ENCODE data around the gene RPS6KB2. TPM values are rescaled to one million over a fixed set of nuclear protein-coding genes. Genes with fewer than 3 reads are reported as not detected.

RPS6KB2 gene
- total and polyA plus RNA-seq, 10 of the 15 experiments (the other 5 are each of a cell fraction or from before 2014, with no cell fraction given) = 0.39 to 101 (median 58.4) TPM

DNA sequence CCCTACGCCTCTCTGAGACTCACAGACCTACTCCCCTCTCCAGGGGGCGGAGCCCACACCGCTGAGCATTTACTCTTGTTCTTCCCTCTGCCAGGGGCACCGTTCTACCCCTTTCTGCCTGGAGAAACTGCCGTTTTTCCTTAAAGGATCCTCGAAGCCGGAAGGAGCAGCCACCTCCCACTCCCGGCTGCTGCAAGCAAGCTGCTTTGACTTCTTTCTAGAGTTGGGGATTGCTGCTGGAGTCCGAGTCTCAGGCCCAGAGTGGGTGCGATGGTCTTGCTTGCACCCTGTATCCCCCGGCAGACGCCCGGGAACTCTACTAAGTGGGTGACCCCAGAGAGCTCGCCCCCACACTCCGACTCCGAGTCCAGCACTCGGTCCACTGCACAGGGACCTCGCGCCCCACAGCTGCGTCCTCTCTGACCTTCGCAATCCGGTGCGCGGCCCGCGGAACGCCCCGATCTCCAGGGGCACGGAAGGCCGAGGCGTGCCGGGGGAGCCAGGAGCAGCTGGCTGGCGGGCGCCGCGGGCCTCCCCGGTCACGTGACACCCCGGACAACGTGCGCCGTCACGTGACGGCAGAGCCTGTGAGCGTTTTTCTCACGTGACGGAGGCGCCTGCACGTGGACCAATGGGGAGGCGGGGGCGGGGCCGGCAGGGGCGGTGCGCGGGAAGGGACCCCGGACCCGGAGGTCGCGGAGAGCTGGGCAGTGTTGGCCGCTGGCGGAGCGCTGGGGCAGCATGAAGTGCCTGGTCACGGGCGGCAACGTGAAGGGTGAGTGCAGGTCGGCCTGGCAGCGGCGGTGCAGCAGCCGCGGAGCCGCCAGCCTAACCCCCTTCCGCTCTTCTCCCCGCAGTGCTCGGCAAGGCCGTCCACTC is 36.8 kb upstream of the RPS6KB2 start, which contains the start of gene RAD9A (continued):
- TF ChIP-seq, protein P1, sequence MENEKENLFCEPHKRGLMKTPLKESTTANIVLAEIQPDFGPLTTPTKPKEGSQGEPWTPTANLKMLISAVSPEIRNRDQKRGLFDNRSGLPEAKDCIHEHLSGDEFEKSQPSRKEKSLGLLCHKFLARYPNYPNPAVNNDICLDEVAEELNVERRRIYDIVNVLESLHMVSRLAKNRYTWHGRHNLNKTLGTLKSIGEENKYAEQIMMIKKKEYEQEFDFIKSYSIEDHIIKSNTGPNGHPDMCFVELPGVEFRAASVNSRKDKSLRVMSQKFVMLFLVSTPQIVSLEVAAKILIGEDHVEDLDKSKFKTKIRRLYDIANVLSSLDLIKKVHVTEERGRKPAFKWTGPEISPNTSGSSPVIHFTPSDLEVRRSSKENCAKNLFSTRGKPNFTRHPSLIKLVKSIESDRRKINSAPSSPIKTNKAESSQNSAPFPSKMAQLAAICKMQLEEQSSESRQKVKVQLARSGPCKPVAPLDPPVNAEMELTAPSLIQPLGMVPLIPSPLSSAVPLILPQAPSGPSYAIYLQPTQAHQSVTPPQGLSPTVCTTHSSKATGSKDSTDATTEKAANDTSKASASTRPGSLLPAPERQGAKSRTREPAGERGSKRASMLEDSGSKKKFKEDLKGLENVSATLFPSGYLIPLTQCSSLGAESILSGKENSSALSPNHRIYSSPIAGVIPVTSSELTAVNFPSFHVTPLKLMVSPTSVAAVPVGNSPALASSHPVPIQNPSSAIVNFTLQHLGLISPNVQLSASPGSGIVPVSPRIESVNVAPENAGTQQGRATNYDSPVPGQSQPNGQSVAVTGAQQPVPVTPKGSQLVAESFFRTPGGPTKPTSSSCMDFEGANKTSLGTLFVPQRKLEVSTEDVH (IDR thresholded peaks at IDR 0.05; ENCODE audit: low read depth, partially characterized antibody) = peak; percentile 47
- TF ChIP-seq CBX5 (IDR thresholded peaks at IDR 0.05; ENCODE audit: low read depth) (no peak), SP1 (IDR thresholded peaks at IDR 0.05; ENCODE audit: low read depth, low read length) (peak; percentile 74), EP300 (IDR thresholded peaks at IDR 0.05; ENCODE audit: borderline replicate concordance in 1 of 2, control insufficient read depth in 1 of 2, low read depth in 2 of 2, low read length in 2 of 2) (peak; percentile 22 to 64; a peak in 2 of 4 replicates), RUNX3 (IDR thresholded peaks at IDR 0.05; ENCODE audit: low read length) (no peak), ZNF217 (IDR thresholded peaks at IDR 0.05) (no peak), USF2 (IDR thresholded peaks at IDR 0.05; ENCODE audit: borderline replicate concordance, low read depth, low read length) (peak; percentile 99), SUPT20H (IDR thresholded peaks at IDR 0.05; ENCODE audit: borderline replicate concordance, control insufficient read depth, low read depth, low read length) (no peak), TARDBP (IDR thresholded peaks at IDR 0.05; ENCODE audit: borderline replicate concordance) (no peak), SIN3A (IDR thresholded peaks at IDR 0.05; ENCODE audit: low read depth, low read length) (peak; percentile 98), MYC (IDR thresholded peaks at IDR 0.05; ENCODE audit: insufficient read depth, insufficient read length, insufficient replicate concordance, low read length, severe bottlenecking) (no peak), TCF3 (IDR thresholded peaks at IDR 0.05; ENCODE audit: borderline replicate concordance, insufficient read depth, low read depth, low read length) (peak; percentile 90; the same call in 1 of the 2 replicates), ZNF274 (IDR thresholded peaks at IDR 0.05; ENCODE audit: insufficient read depth, insufficient read length) (no peak), JUND (IDR thresholded peaks at IDR 0.05; ENCODE audit: low read depth, low read length) (0 out of 2 replicates have a peak, but pooled peaks have one; percentile 19), FOXK2 (IDR thresholded peaks at IDR 0.05) (peak; percentile 50; the same call in 1 of the 2 replicates), SMAD1 (IDR thresholded peaks at IDR 0.05; ENCODE audit: low read depth, partially characterized antibody) (no peak), BCL3 (IDR thresholded peaks at IDR 0.05; ENCODE audit: borderline replicate concordance, insufficient read depth, low read depth, low read length, poor library complexity, severe bottlenecking) (peak; percentile 9), ZZZ3 (IDR thresholded peaks at IDR 0.05; ENCODE audit: control insufficient read depth, insufficient read length, low read depth) (no peak), HCFC1 (IDR thresholded peaks at IDR 0.05; ENCODE audit: low read length) (peak; percentile 57), NFYB (IDR thresholded peaks at IDR 0.05; ENCODE audit: insufficient read depth, low read depth, low read length) (peak; percentile 94), HDAC2 (IDR thresholded peaks at IDR 0.05) (no peak), MTA3 (IDR thresholded peaks at IDR 0.05; ENCODE audit: borderline replicate concordance, low read length) (no peak), RBBP5 (conservative IDR thresholded peaks at IDR 0.05) (no peak), PAX5 (IDR thresholded peaks at IDR 0.05; ENCODE audit: borderline replicate concordance, low read depth, low read length) (no peak), KDM1A (IDR thresholded peaks at IDR 0.05; ENCODE audit: borderline replicate concordance) (no peak)
